AG04449 (cell line): ENCODE data around the gene RASGRP4.
"Not testable (repeated sequence)": the region's sequence is repeated elsewhere in the genome, so short reads cannot be mapped to it uniquely, and the experiment has no call there.

ENCODE experiments used
- CTCF ChIA-PET: fragments of 350-600 bp; formaldehyde crosslinking; extraction: SDS; loops from one replicate; lab custom pipeline; 2021; ENCODE audit warnings: antibody characterized with exemption; lab: Yijun Ruan, JAX
- POLR2A ChIA-PET: fragments of 400-600, 350-600 bp; formaldehyde crosslinking; extraction: SDS; loops from one replicate; lab custom pipeline; 2020; ENCODE audit warnings: antibody characterized with exemption, inconsistent platforms; lab: Yijun Ruan, JAX
- DNase-seq: peaks from one replicate; pipeline ENCODE4 v3.0.0-alpha.2; 2010; ENCODE audit warnings: low read depth, low spot score
- H3K4me3 ChIP-seq: 2 replicates; pipeline ENCODE4 v1.5.1; 2011; ENCODE audit warnings: low read depth, mild to moderate bottlenecking, control low read depth, low read length
- CTCF ChIP-seq: IDR thresholded peaks from one replicate; pipeline ENCODE4 v1.5.1; 2011; ENCODE audit warnings: mild to moderate bottlenecking, moderate library complexity, low read length, control low read depth, inconsistent platforms; ENCODE audit not compliant: insufficient read depth; ENCODE audit errors: missing control alignments

RASGRP4 gene

GRCh38 chr19:38413416-38413815 lies 12.6 kb downstream of the RASGRP4 start:
- CTCF ChIA-PET, result interaction anchor here (3.7 kb wide), 1 partner anchor 10 kb away, joined by 27 read pairs; the partner anchor contains the start of gene FAM98C
- no peak for TF ChIP-seq CTCF
- DNase-seq, result no peak
- POLR2A ChIA-PET, result no interaction called here
- H3K4me3 ChIP-seq, result no peak overlapping the region

GRCh38 chr19:38412961-38413360 lies 13.1 kb downstream of the RASGRP4 start:
- ChIA-PET POLR2A (interaction anchor here (1.0 kb wide), 1 partner anchor 206 kb away, joined by 3 read pairs; the partner anchor contains the start of gene EIF3K), CTCF (interaction anchor here (3.7 kb wide), 1 partner anchor 10 kb away, joined by 27 read pairs; the partner anchor contains the start of gene FAM98C)

GRCh38 chr19:38412491-38412890 lies 13.5 kb downstream of the RASGRP4 start:
- POLR2A ChIA-PET, result interaction anchor here (1.0 kb wide), 1 partner anchor 206 kb away, joined by 3 read pairs; the partner anchor contains the start of gene EIF3K
- no peak for DNase-seq
- H3K4me3 ChIP-seq, result no peak overlapping the region
- TF ChIP-seq CTCF, result no peak
- CTCF ChIA-PET, result interaction anchor here (0.7 to 3.7 kb wide), 2 partner anchors 9 to 222 kb away, joined by 3 to 27 read pairs; partner anchors contain the start of gene FAM98C

More at GRCh38 chr19:38412961-38413360, 13.1 kb downstream of the RASGRP4 start:
- no peak overlapping the region for H3K4me3 ChIP-seq
- no peak for TF ChIP-seq CTCF
- no peak for DNase-seq

GRCh38 chr19:38411898-38412297 lies 14.1 kb downstream of the RASGRP4 start:
- ChIA-PET CTCF (interaction anchor here (0.7 to 3.7 kb wide), 2 partner anchors 9 to 223 kb away, joined by 3 to 27 read pairs; partner anchors contain the start of gene FAM98C), POLR2A (interaction anchor here (1.0 to 1.2 kb wide), 2 partner anchors 9 to 207 kb away, joined by 3 to 5 read pairs; partner anchors contain the start of genes EIF3K and FAM98C)
- H3K4me3 ChIP-seq, DNase-seq: not testable (repeated sequence)

GRCh38 chr19:38411041-38411712 lies 14.8 kb downstream of the RASGRP4 start:
- no peak for DNase-seq
- TF ChIP-seq CTCF, result no peak
- no peak overlapping the region for H3K4me3 ChIP-seq
- ChIA-PET POLR2A (interaction anchor here (0.5 to 1.2 kb wide), 2 partner anchors 8 to 216 kb away, joined by 5 read pairs; partner anchors contain the start of gene FAM98C), CTCF (interaction anchor here (3.7 kb wide), 1 partner anchor 8 kb away, joined by 27 read pairs; the partner anchor contains the start of gene FAM98C)

GRCh38 chr19:38410407-38410806 lies 15.6 kb downstream of the RASGRP4 start:
- ChIA-PET POLR2A (interaction anchor here (0.5 kb wide), 1 partner anchor 217 kb away, joined by 5 read pairs; no protein-coding TSS in a partner anchor), CTCF (interaction anchor here (3.7 kb wide), 1 partner anchor 7 kb away, joined by 27 read pairs; the partner anchor contains the start of gene FAM98C)
- not testable (repeated sequence) for DNase-seq, H3K4me3 ChIP-seq

- no peak overlapping the region for H3K4me3 ChIP-seq
- ChIA-PET POLR2A (no interaction called here), CTCF (no interaction called here)
- no peak for TF ChIP-seq CTCF
- DNase-seq, result no peak
Observed at GRCh38 chr19:38409631-38410133, 16.3 kb downstream of the RASGRP4 start.
